ENCODE measurements around the gene PACRG.

The PACRG gene

GRCh38 chr6:163349696-163350095 is 621.9 kb downstream of the PACRG start:
- DNase-seq (ENCODE audit: low read depth) = no peak
- H3K4me3 ChIP-seq (ENCODE audit: low read depth, low read length) = no peak overlapping the region
- TF ChIP-seq, protein P1, sequence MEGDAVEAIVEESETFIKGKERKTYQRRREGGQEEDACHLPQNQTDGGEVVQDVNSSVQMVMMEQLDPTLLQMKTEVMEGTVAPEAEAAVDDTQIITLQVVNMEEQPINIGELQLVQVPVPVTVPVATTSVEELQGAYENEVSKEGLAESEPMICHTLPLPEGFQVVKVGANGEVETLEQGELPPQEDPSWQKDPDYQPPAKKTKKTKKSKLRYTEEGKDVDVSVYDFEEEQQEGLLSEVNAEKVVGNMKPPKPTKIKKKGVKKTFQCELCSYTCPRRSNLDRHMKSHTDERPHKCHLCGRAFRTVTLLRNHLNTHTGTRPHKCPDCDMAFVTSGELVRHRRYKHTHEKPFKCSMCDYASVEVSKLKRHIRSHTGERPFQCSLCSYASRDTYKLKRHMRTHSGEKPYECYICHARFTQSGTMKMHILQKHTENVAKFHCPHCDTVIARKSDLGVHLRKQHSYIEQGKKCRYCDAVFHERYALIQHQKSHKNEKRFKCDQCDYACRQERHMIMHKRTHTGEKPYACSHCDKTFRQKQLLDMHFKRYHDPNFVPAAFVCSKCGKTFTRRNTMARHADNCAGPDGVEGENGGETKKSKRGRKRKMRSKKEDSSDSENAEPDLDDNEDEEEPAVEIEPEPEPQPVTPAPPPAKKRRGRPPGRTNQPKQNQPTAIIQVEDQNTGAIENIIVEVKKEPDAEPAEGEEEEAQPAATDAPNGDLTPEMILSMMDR (IDR thresholded peaks at IDR 0.05; ENCODE audit: low read depth, low read length) = no peak
- no peak for TF ChIP-seq POLR2A (IDR thresholded peaks at IDR 0.05; ENCODE audit: extremely low read depth, insufficient read length)
- TF ChIP-seq MYC (IDR thresholded peaks at IDR 0.05; ENCODE audit: low read depth, low read length) = no peak
- TF ChIP-seq, protein P2, sequence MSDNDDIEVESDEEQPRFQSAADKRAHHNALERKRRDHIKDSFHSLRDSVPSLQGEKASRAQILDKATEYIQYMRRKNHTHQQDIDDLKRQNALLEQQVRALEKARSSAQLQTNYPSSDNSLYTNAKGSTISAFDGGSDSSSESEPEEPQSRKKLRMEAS (IDR thresholded peaks at IDR 0.05; ENCODE audit: low read depth, low read length) = no peak

- DNase-seq (ENCODE audit: low read depth) = no peak
- TF ChIP-seq, protein P2 (IDR thresholded peaks at IDR 0.05; ENCODE audit: low read depth, low read length) = no peak
- TF ChIP-seq MYC (IDR thresholded peaks at IDR 0.05; ENCODE audit: low read depth, low read length) = no peak
- TF ChIP-seq, protein P1 (IDR thresholded peaks at IDR 0.05; ENCODE audit: low read depth, low read length) = no peak
- no peak for TF ChIP-seq POLR2A (IDR thresholded peaks at IDR 0.05; ENCODE audit: extremely low read depth, insufficient read length)
- no peak overlapping the region for H3K4me3 ChIP-seq (ENCODE audit: low read depth, low read length)
Observed at GRCh38 chr6:163351013-163351412, 623.2 kb downstream of the PACRG start.

GRCh38 chr6:163352011-163352685 is 624.4 kb downstream of the PACRG start:
- DNase-seq (ENCODE audit: low read depth) = peak; percentile 81
- TF ChIP-seq, protein P1 (IDR thresholded peaks at IDR 0.05; ENCODE audit: low read depth, low read length) = no peak
- TF ChIP-seq POLR2A (IDR thresholded peaks at IDR 0.05; ENCODE audit: extremely low read depth, insufficient read length) (no peak), MYC (IDR thresholded peaks at IDR 0.05; ENCODE audit: low read depth, low read length) (no peak)

GRCh38 chr6:163352966-163353365 is 625.2 kb downstream of the PACRG start:
- H3K4me3 ChIP-seq (ENCODE audit: low read depth, low read length) = no peak overlapping the region
- peak; percentile 26 for DNase-seq (ENCODE audit: low read depth)
- TF ChIP-seq, protein P2 (IDR thresholded peaks at IDR 0.05; ENCODE audit: low read depth, low read length) = no peak

More at GRCh38 chr6:163352011-163352685, 624.4 kb downstream of the PACRG start:
- no peak overlapping the region for H3K4me3 ChIP-seq (ENCODE audit: low read depth, low read length)

- peak; percentile 72 for DNase-seq (ENCODE audit: low read depth)
- H3K4me3 ChIP-seq (ENCODE audit: low read depth, low read length) = no peak overlapping the region
- TF ChIP-seq, protein P2 (IDR thresholded peaks at IDR 0.05; ENCODE audit: low read depth, low read length) = no peak
- TF ChIP-seq, protein P1 (IDR thresholded peaks at IDR 0.05; ENCODE audit: low read depth, low read length) = no peak
- TF ChIP-seq MYC (IDR thresholded peaks at IDR 0.05; ENCODE audit: low read depth, low read length) (no peak), POLR2A (IDR thresholded peaks at IDR 0.05; ENCODE audit: extremely low read depth, insufficient read length) (no peak)
Observed at GRCh38 chr6:163354085-163354484, 626.3 kb downstream of the PACRG start.

DNA sequence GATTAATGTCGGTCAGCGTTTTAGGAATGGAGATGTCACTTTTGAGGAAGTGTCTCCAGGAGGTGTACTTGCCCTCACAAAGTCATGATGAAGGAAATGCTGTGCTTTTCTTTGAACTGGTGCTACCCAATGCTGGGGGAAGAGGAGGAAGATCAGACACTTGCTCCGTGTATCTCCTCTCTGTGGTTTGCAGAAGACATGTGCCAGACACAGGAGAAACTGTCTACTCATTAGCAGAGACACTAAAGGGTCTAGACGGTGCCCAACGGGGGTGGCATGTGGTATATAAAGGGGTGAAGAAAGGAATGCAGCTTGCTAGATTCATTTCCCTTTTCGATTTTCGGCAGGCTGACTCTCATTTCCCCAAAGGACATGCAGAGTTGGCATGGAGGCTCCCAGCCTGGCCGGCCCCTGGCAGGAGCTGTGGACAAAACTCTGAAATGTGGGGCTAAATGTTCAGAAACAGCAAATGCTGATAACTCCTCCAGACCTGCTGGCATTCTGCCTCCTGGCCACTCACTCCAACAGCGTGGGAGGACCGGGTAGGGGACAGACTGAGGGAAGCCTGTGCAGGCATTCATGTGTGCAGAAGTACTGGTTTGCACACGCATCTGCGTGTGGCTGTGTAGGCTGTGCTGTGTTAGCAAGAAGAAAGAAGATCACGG is 627.1 kb downstream of the PACRG start:
- peak overlapping the region; percentile 60 for H3K4me3 ChIP-seq (ENCODE audit: low read depth, low read length)
- peak; percentile 78 for DNase-seq (ENCODE audit: low read depth)
- TF ChIP-seq MYC (IDR thresholded peaks at IDR 0.05; ENCODE audit: low read depth, low read length) = no peak
- TF ChIP-seq, protein P2 (IDR thresholded peaks at IDR 0.05; ENCODE audit: low read depth, low read length) = no peak
- no peak for TF ChIP-seq POLR2A (IDR thresholded peaks at IDR 0.05; ENCODE audit: extremely low read depth, insufficient read length)
- TF ChIP-seq, protein P1 (IDR thresholded peaks at IDR 0.05; ENCODE audit: low read depth, low read length) = no peak

All from NB4 (cell line).